Kidney epithelial cell (primary cell): Measurements from ENCODE around the gene DOCK1. TPM values are rescaled to one million over a fixed set of nuclear protein-coding genes. Genes with fewer than 3 reads are reported as not detected.

ENCODE experiments used
- DNase-seq: peaks from one replicate; pipeline ENCODE4 v3.0.0-alpha.2; 2010; ENCODE audit warnings: low read depth
- H3K27me3 ChIP-seq: 2 replicates; pipeline ENCODE4 v1.6.0; 2011; ENCODE audit warnings: low read length; ENCODE audit not compliant: control insufficient read depth, insufficient read depth
- H3K36me3 ChIP-seq: 2 replicates; pipeline ENCODE4 v1.5.1; 2011; ENCODE audit warnings: low read length; ENCODE audit not compliant: control insufficient read depth, insufficient read depth
- H3K4me3 ChIP-seq: 2 replicates; pipeline ENCODE4 v1.5.1; 2011; ENCODE audit warnings: low read depth, mild to moderate bottlenecking, control low read depth, low read length
- CTCF ChIP-seq: IDR thresholded peaks from 2 replicates; pipeline ENCODE4 v1.5.1; 2011; ENCODE audit warnings: mild to moderate bottlenecking, moderate library complexity, low read length, control low read depth, inconsistent platforms; ENCODE audit not compliant: insufficient read depth, poor library complexity, severe bottlenecking
- total RNA-seq: library from RNA; depleted of rRNA; stranded (reverse); fragments of >200 nt; gene quantifications from 2 replicates; pipeline ENCODE4 v1.2.3, GENCODE V29; 2015

DOCK1 gene
- total RNA-seq, 1 donor from 2014 or later = 39.5 TPM

GRCh38 chr10:127151981-127152699 lies 246.9 kb downstream of the DOCK1 start:
- TF ChIP-seq CTCF = no peak
- DNase-seq = no peak
- Histone ChIP-seq H3K27me3 (no peaks in the 10 kb centered on the region), H3K4me3 (no peak overlapping the region), H3K36me3 (no peaks in the 10 kb centered on the region)

GRCh38 chr10:127153181-127153580 lies 248.0 kb downstream of the DOCK1 start:
- Histone ChIP-seq H3K4me3 (no peak overlapping the region), H3K36me3 (no peaks in the 10 kb centered on the region), H3K27me3 (no peaks in the 10 kb centered on the region)
- no peak for TF ChIP-seq CTCF
- no peak for DNase-seq

GRCh38 chr10:127154831-127155620 lies 249.8 kb downstream of the DOCK1 start:
- Histone ChIP-seq H3K4me3 (no peak overlapping the region), H3K36me3 (no peaks in the 10 kb centered on the region), H3K27me3 (no peaks in the 10 kb centered on the region)
- DNase-seq = no peak
- TF ChIP-seq CTCF = no peak

GRCh38 chr10:127157089-127157488 lies 251.9 kb downstream of the DOCK1 start:
- TF ChIP-seq CTCF = no peak
- H3K27me3 ChIP-seq = no peaks in the 10 kb centered on the region
- no peak overlapping the region for H3K4me3 ChIP-seq
- no peak for DNase-seq
- no peaks in the 10 kb centered on the region for H3K36me3 ChIP-seq

GRCh38 chr10:127157506-127158200 lies 252.4 kb downstream of the DOCK1 start:
- H3K27me3 ChIP-seq = no peaks in the 10 kb centered on the region
- TF ChIP-seq CTCF = no peak
- H3K36me3 ChIP-seq = no peaks in the 10 kb centered on the region
- no peak overlapping the region for H3K4me3 ChIP-seq
- no peak for DNase-seq
